ENCODE measurements around the gene SLC35G3.
A peak's percentile ranks its signal among the peaks of the same experiment; 100 is the strongest.
"Not testable (repeated sequence)": the region's sequence is repeated elsewhere in the genome, so short reads cannot be mapped to it uniquely, and the experiment has no call there.

Gene SLC35G3

GRCh38 chr17:35194001-35194400 lies at the start of gene SLC35G3:
Gene SLC35G3, minus strand, starts transcription at chr17:35194393. Its CDS starts 86 bp downstream, at chr17:35194307.
- not testable (repeated sequence) for DNase-seq (ENCODE audit: low read depth)

GRCh38 chr17:35243561-35244340 lies 49.6 kb upstream of the SLC35G3 start:
- peak; percentile 16 for DNase-seq (ENCODE audit: low read depth)

- DNase-seq (ENCODE audit: low read depth): peak; percentile 85
Measured at GRCh38 chr17:35242805-35243560, 48.8 kb upstream of the SLC35G3 start, which contains the start of gene SLFN5. Gene SLFN5, plus strand, starts transcription at chr17:35243072. Its CDS starts 15,619 bp downstream, at chr17:35258691.

GRCh38 chr17:35242158-35242804 lies 48.1 kb upstream of the SLC35G3 start:
- peak; percentile 42 for DNase-seq (ENCODE audit: low read depth)

- DNase-seq (ENCODE audit: low read depth): no peak
Measured at GRCh38 chr17:35241520-35241919, 47.3 kb upstream of the SLC35G3 start.

GRCh38 chr17:35240861-35241260 lies 46.7 kb upstream of the SLC35G3 start:
- no peak for DNase-seq (ENCODE audit: low read depth)

- DNase-seq (ENCODE audit: low read depth): no peak
Measured at GRCh38 chr17:35239823-35240222, 45.6 kb upstream of the SLC35G3 start.

GRCh38 chr17:35238821-35239220 lies 44.6 kb upstream of the SLC35G3 start:
- no peak for DNase-seq (ENCODE audit: low read depth)

GRCh38 chr17:35236821-35237220 lies 42.6 kb upstream of the SLC35G3 start:
- DNase-seq (ENCODE audit: low read depth): no peak

- DNase-seq (ENCODE audit: low read depth): no peak
Measured at GRCh38 chr17:35235917-35236316, 41.7 kb upstream of the SLC35G3 start.

- no peak for DNase-seq (ENCODE audit: low read depth)
Measured at GRCh38 chr17:35235289-35235688, 41.1 kb upstream of the SLC35G3 start.

GRCh38 chr17:35234315-35234714 lies 40.1 kb upstream of the SLC35G3 start:
- not testable (repeated sequence) for DNase-seq (ENCODE audit: low read depth)

- DNase-seq (ENCODE audit: low read depth): no peak
Measured at GRCh38 chr17:35229638-35230037, 35.4 kb upstream of the SLC35G3 start.

GRCh38 chr17:35227546-35227945 lies 33.4 kb upstream of the SLC35G3 start:
- no peak for DNase-seq (ENCODE audit: low read depth)

- DNase-seq (ENCODE audit: low read depth): no peak
Measured at GRCh38 chr17:35224436-35224835, 30.2 kb upstream of the SLC35G3 start.

GRCh38 chr17:35222452-35222851 lies 28.3 kb upstream of the SLC35G3 start:
- DNase-seq (ENCODE audit: low read depth): no peak

- no peak for DNase-seq (ENCODE audit: low read depth)
Measured at GRCh38 chr17:35218915-35219314, 24.7 kb upstream of the SLC35G3 start.

- DNase-seq (ENCODE audit: low read depth): no peak
Measured at GRCh38 chr17:35217107-35217506, 22.9 kb upstream of the SLC35G3 start.

GRCh38 chr17:35214631-35215273 lies 20.6 kb upstream of the SLC35G3 start:
- DNase-seq (ENCODE audit: low read depth): peak; percentile 15

GRCh38 chr17:35214192-35214591 lies 20.0 kb upstream of the SLC35G3 start:
- DNase-seq (ENCODE audit: low read depth): no peak

GRCh38 chr17:35213412-35213940 lies 19.3 kb upstream of the SLC35G3 start:
- no peak for DNase-seq (ENCODE audit: low read depth)

GRCh38 chr17:35212668-35213067 lies 18.5 kb upstream of the SLC35G3 start:
- DNase-seq (ENCODE audit: low read depth): no peak

Data from stimulated activated CD8-positive, alpha-beta memory T cell treated with anti-CD3 and anti-CD28 coated beads, Interleukin-7, amount 100 ng/mL, for 24 hours (primary cell).